Measurements from ENCODE around the gene VSIR.

Gene VSIR

GRCh38 chr10:71727738-71728737 lies 45.3 kb downstream of the VSIR start:
- DNase-seq (ENCODE audit: low read depth in 2 of 2), result no peak

GRCh38 chr10:71727105-71727737 lies 46.1 kb downstream of the VSIR start:
- no peak for DNase-seq (ENCODE audit: low read depth in 2 of 2)

GRCh38 chr10:71726580-71727104 lies 46.7 kb downstream of the VSIR start:
- DNase-seq (ENCODE audit: low read depth in 2 of 2), result no peak

DNA sequence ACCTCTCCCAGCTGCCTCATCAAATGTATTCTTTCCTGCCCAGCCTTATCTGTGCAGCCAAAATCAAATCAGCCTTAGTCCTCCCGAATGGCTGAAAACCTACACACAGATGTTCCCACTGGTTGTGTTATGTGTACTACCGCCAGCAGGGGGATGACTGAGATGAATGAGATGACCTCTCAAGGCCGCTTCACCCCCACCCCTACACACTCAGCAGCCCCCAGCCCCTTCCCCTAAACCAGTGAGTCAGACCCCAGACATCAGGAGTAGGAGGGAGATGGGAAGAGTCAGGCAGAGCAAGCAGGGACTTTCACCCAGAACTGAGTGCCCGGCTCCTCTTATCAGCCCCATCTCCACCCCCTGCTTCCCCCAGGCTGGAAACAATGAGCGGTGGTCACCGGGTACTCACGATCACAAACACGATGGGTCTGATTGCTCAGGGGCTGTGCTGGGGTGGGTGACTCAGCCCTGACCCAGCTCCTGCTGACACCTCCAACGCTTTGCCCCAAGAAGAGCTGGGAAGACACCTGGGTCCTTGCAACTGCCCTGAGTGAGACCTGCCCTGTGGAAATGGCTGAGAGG lies 47.2 kb downstream of the VSIR start:
- DNase-seq (ENCODE audit: low read depth in 2 of 2), result peak in 1 of 2 donors; percentile 40

DNA sequence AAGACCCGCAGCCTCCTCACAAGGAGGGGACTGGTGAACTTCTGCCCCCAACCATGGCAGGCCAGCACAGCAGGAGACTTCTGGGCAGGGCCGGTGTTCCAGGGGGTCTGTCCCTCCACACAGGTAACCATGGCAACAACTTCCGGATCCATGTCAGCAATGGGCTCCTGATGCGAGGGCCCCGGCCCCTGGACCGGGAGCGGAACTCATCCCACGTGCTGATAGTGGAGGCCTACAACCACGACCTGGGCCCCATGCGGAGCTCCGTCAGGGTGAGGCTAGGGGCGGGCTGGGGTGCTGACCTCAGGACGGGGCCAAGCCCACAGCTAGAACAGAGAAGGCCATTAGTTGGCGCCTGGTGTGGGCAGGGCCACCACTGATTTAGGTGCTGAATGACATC lies 48.1 kb downstream of the VSIR start:
- DNase-seq (ENCODE audit: low read depth in 2 of 2), result no peak

DNA sequence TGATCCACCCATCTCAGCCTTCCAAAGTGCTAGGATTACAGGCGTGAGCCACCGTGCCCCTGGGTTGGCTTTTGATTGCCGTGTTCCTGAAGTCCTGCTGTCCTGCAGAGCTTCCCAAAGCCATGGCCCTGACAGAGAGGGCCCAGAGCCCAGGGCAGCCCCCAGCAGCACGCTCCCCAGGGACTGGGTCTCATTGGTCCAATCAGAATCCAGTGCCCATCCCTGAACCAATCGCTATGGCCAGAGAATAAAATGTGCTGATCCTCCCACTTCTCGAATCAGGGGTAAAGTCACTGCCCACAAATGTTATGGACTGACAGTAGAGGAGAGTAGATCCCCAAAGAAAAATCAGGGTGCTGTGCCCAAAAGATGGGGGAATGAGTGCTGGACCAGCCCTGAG lies 48.8 kb downstream of the VSIR start:
- DNase-seq (ENCODE audit: low read depth in 2 of 2), result no peak

GRCh38 chr10:71723311-71723710 lies 50.0 kb downstream of the VSIR start:
- DNase-seq (ENCODE audit: low read depth in 2 of 2), result no peak

GRCh38 chr10:71722849-71723248 lies 50.5 kb downstream of the VSIR start:
- no peak for DNase-seq (ENCODE audit: low read depth in 2 of 2)

DNA sequence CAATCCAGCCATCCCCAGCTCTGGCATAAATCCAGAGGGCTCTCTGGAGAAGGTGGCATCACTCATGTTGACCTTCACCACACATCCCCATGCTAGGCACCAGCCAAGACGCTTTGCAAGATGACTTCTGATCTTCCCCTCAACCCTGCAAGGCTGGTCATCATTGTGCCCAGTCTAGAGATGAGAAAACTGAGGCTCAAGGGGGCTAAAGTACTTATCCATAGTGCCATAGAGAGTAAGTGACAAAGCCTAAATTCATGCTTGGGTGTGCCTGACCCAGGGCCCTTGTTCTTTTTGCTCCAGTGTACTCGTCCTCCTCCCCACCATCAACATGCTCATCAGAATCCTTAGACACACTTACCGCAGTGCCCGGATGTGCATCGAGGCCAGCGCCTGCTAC lies 52.0 kb downstream of the VSIR start:
- DNase-seq (ENCODE audit: low read depth in 2 of 2), result no peak

DNA sequence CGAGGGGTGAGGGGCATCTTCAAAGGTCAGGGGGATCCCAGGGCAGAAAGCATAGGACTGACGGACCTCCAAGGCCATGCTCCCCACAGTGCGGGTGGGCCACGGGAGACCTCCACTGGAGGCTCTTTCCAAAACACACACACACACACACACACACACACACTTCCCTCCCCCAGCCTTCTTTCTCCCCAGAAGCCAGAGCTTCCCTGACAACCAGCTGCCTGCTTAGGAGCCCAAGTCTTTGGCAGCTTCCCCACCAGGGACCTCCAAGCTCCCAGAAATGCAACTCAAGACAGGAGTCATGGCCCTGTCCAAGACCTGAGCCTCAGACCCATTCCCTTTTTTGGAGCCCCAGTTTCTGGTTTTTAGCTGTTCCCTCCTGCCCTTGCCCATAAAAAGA lies 53.0 kb downstream of the VSIR start:
- DNase-seq (ENCODE audit: low read depth in 2 of 2), result no peak

DNA sequence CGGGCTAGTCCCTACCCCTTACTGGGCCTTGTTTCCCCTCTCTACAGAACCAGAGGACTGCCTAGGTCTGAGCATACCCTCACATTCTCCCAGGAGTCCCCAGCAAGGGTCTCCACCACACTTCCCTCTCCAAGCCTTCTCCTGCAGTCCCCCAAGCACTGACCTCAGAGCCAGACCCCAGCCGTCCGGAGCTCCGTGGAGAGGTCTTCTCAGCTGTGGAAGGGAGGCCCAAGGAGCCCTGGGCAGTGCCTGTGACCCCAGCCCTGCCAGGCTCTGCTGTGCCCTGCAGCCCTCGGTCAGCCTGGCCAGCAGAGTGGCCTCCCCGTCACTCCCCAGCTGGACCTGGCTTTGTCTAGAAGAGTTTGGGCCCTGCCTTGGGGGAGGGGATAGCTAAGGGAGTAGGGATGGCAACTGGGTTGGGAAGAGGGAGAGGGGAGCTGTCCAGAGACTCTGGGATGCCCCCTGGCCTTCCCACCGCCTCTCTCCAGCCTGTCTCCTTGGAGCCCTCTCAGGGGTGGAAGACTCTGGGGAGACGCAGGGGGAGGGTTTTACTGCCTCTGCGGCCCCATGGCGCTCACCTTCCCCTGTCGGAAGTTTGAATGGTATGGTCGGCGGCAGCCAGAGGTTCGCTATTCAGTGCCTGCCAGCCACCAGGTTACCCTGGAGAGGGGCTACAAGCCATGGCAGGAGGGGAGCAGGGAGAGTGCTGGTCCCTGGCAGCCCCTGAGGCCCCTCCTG lies 53.7 kb downstream of the VSIR start, which contains the start of gene C10orf105:
TSS of gene C10orf105 (minus strand) at position 315 of the 738 bp plus-strand sequence. CDS start 3,441 bp downstream, outside the sequence.
- no peak for DNase-seq (ENCODE audit: low read depth in 2 of 2)

DNA sequence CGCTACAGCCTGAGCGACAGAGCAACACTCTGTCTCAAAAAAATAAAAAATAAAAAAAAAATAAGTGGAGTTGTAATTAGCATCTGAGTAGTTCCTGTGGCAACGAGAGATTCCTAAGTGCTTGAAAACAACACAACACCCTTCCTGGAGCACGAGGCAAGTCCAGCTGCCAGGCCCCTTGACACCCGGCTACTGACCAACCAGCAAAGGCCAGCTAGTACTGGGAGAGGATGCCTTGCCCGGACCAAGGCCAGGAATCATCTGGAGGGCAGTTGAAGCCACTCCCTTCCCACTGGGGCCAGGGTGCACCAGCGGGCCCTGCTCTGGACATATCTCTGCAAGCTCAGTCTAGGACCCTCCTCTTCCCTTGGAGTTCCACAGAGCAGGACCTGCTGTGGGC lies 54.3 kb downstream of the VSIR start:
- no peak for DNase-seq (ENCODE audit: low read depth in 2 of 2)

DNA sequence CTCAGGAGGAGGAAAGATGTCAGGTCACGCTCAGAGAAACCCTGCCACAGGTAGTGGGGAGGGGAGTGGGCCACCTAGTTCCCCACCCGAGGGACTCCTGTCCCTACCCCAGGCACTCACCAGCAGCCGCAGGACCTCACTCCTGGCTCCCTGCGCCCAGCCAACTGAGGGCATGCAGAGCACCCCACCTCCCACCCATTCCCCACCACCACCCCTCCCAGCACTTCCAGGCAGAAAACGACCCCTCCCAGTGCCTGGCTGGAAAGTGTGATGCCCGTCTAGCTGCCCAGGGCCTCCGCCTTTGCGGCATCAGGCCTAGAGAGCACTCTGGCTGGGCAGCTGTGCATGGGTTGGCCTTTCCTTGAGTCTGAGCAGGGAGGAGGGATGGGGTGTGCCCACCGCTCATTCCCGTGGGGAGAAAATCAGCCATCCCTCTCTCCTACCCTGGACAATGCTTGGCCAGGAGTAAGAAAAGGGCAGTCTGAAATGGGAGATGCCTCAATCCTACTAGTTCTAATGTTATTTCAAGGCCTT lies 55.1 kb downstream of the VSIR start:
- no peak for DNase-seq (ENCODE audit: low read depth in 2 of 2)

GRCh38 chr10:71717551-71717951 lies 55.8 kb downstream of the VSIR start:
- no peak for DNase-seq (ENCODE audit: low read depth in 2 of 2)

- DNase-seq (ENCODE audit: low read depth in 2 of 2), result no peak
These were observed 56.3 kb downstream of the VSIR start for GRCh38 chr10:71717056-71717455.

DNA sequence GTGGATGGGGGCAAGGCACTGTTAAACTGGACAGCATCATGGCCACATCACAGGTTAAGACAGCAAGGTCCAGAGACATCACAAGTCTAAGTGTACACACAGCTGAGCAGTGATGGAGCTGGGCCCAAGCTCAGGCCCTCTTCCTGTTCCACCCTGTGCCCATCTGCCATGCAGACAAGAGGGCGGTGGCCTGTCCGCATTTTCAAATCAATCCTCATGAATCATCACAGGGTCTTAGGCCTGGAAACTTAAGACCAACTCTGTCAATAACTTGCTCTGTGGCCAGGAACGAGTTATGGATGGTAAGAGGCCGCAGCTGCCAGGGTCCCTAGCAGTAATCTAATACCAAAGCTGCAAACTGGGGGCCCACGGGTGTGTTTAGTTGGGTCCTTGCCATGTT lies 56.9 kb downstream of the VSIR start:
- no peak for DNase-seq (ENCODE audit: low read depth in 2 of 2)

DNA sequence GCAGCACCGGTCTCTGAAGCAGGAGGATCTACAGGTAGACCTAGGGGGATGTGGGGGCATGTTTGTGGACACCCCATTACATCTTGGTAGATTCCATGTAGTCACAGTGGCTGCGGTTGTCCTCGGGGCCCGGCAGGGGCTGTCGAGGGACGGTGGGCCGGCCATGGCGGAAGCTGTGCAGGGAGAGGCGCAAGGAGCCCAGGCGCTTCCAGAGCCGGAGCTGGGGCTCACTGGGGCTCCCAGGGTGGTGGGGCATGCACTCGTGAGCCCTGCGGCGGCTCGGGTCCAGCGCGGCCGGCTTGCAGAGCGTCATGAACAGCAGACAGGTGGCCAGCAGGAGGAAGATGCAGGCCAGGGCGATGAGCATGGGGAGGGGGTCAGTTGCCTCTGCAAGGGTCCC lies 57.5 kb downstream of the VSIR start:
- DNase-seq (ENCODE audit: low read depth in 2 of 2), result no peak

- DNase-seq (ENCODE audit: low read depth in 2 of 2), result no peak
These were observed 58.3 kb downstream of the VSIR start for GRCh38 chr10:71715026-71715425.

DNA sequence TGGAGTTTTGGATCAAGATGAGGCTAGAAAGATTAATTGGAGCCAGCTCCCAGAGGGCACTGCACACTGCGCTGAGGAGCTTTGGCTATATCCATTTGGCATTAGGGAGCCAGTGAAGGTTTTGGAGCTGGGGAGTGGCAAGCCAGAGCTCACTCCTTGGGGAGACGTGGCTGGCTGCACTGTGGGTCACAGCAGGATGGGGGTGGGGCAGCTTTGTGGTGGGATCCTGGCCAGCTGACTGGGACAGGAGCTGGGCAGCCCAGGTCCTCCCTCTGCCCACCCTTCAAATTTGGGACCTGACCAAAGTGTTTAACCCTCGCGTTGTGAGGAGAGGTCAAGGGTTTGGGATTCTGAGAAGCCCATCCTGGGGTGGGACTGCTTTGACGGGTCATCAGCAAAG lies 58.7 kb downstream of the VSIR start:
- DNase-seq (ENCODE audit: low read depth in 2 of 2), result no peak

DNA sequence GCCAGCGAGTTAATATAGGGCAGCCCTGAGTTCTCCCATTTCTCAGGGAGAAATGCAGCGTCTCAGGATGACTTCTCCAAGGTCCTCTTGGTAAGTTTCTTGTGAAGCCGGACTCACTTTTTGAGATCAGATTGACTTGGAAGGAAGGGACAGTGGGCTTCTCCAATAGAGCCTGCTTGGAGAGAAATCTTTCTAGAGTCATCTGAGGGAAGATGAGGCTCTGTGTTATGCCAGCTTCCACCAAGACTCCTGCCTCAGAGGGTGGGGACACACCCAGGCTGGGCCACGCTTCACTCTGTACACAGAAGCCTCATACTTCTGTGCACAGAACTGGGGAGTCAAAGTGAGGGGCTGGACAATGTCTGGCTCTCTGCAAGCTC lies 59.3 kb downstream of the VSIR start:
- DNase-seq (ENCODE audit: low read depth in 2 of 2), result no peak
